ENCODE results near the gene GYPA.
"Not testable (repeated sequence)": the region's sequence is repeated elsewhere in the genome, so short reads cannot be mapped to it uniquely, and the experiment has no call there.

The GYPA gene

DNA sequence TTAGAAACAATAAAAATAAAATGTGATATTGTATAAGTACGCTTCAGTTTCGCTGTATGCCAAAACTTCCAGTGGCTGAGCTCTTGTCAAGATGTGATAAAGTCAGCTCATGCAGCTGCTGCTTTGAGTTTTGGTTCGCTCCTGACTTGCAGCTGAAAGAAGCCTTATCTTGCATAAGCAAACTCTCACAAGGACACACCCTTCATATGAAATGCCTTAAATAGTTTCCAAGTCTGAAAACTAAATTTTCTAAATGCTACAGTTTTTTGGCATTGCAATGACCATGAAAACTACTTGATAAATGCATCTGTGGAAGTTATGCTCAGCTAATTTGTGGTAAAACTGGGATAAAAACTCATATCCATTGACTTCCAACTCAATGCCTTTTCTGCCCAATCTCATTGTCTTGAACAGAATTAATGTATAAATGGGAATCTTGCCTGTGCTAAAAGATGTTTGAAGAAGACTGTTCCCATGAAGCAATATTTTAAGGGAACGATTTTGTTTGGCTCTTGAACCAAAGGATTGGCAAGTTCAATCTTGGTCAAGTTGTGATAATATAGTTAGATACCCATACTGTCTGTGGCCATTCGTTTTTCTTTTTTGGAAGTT is 11.7 kb downstream of the GYPA start:
- FAIRE-seq, result not testable (repeated sequence)

GRCh38 chr4:144125109-144125508 is 15.4 kb downstream of the GYPA start:
- not testable (repeated sequence) for FAIRE-seq

DNA sequence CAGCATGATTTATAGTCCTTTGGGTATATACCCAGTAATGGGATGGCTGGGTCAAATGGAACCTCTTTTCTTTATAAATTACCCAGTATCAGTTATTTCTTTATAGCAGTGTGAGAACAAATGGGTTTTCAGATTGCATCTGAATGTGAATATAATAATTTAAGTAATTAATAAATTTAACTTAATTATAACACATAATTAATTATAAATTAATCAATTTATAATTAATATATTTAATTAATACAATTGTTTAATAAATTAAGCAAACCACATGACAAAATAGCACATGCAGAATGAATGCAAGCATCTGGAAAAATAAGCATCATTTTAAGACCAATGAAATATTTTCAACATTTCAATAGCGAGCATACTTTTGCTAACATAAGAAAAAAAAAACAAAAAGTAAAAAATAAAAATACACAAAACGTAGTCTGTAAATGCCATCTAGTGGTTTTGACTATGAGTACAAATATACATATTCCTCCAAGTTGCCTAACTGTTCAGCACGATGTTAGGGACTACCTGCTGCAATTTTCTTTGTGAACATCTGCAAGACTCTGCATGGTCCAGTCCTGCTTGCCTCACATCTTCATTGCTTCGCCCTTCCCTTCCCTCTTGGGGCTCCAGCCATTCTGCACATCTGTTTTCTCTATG is 16.4 kb downstream of the GYPA start:
- FAIRE-seq, result peak; percentile 38

GRCh38 chr4:144123269-144123668 is 17.2 kb downstream of the GYPA start:
- FAIRE-seq, result not testable (repeated sequence)

DNA sequence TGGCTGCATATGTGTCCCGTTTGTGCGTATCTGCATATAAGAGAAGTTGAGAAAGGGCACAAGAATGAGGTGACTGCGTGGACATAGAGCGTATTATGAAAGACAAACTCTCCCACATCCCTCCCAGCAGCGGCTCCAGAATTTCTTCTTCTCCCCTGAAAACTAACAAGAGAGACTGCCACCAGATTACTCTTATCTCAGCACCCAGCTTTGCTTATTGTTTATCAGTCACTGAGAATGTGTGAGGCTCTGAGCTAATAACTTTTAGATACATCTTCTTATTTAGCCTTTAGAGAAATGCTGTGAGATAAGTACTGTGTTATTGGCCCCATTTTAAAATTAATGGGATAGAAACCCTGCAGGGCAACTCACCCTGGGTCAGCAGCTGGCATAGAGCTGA is 20.8 kb downstream of the GYPA start:
- FAIRE-seq, result not testable (repeated sequence)

DNA sequence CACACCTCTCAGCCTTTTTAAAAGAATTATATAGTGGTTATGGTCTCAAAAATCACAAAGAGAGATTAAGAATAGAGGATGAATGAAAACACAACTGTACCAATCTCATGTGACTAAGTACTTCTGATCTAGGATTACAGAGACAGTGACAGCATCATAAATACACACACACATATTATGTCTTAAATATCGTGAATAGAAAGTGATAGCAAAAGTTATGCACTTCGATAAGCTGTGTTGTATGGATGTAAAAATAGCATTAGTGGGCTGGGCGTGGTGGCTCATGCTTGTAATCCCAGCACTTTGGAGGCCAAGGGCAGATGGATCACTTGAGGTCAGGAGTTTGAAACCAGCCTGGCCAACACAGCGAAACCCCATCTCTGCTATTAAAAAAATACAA is 25.0 kb downstream of the GYPA start:
- no peak for FAIRE-seq

DNA sequence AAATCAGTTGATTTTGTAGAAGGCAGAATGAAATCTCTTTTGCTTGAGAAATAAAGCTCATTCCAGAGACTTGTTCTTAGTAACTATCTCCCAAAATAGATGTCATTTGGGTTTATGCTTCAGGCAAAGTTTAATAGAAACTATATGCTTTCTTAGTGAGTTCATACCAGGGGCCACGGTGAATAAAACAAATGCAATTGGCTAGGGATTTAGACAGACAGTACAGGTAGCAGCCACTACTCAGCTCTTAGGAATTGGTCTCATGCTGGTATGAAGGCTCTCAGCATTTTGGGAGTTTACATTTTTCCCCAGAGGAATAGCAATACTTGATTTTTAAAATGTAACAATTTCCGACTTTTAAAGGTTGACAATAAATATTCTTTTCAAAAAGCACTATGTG is 27.0 kb downstream of the GYPA start:
- no peak for FAIRE-seq

- FAIRE-seq, result no peak
Measured at GRCh38 chr4:144104509-144105130, 35.9 kb downstream of the GYPA start.

- not testable (repeated sequence) for FAIRE-seq
Measured at GRCh38 chr4:144097776-144098175, 42.7 kb downstream of the GYPA start.

GRCh38 chr4:144093995-144094394 is 46.5 kb downstream of the GYPA start:
- not testable (repeated sequence) for FAIRE-seq

- not testable (repeated sequence) for FAIRE-seq
Measured at GRCh38 chr4:144091181-144091580, 49.3 kb downstream of the GYPA start.

DNA sequence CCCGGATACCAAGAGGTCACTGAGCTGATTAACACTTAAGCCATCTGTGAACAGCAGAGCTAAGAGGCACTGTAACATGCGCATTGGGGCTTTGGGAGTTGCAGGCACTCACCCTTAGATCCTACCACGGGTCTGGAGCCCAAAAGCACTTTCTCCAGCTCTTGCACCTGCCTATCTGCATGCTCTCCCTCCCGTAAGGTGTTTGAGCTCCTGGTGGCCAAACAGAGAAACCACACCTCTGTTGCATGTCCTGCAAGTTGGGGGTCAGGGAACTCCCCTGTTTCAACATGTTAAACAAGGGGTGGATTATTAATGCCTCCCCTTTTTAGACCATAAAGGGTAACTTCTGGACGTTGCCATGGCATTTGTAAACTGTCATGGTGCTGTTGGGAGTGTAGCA is 49.8 kb downstream of the GYPA start:
- no peak for FAIRE-seq

DNA sequence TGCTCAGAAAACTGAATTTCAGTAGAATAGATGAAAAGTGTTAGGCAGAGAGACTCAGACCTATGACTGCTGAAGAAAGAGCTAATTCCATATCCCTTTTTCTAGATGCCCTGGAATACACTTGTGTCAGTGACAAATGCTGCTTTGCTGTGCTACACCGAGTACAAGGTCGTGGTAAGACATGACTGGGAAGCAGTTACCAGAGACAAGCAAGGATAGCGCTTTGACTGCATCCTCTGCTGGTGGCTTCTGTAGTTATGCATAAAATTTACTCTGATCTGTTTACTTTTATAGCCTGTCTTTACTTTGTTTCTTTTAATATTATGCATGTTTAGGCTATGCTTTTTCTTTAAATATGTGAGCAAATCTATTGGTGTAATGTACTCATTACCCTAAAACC is 58.5 kb downstream of the GYPA start:
- not testable (repeated sequence) for FAIRE-seq

DNA sequence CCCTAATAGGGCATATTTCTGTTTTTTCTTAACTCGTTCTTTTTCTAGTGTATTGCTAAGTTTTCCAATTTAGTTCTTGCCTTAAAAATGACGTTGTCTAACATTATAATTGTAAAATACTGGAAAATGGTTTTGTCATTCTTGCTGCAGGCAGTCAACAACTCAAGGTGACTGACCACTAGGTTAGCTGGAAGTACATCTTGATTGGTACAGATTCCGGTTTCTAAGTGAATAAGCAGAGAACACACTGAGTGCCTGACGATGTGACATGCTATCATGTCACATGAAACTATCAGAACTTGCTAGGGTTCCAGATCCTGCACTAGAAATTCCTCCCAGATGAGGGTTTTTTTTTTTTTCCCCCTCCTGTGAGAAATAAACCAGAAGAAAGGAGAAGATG is 60.4 kb downstream of the GYPA start:
- FAIRE-seq, result not testable (repeated sequence)

- FAIRE-seq, result not testable (repeated sequence)
Measured at GRCh38 chr4:144078746-144079145, 61.8 kb downstream of the GYPA start.

- FAIRE-seq, result not testable (repeated sequence)
Measured at GRCh38 chr4:144061556-144061955, 79.0 kb downstream of the GYPA start.

- not testable (repeated sequence) for FAIRE-seq
Measured at GRCh38 chr4:144060234-144060859, 80.2 kb downstream of the GYPA start.

All from islet of Langerhans (tissue), 1 donor.